ENCODE results near the gene STRIT1.
"Not testable (repeated sequence)": the region's sequence is repeated elsewhere in the genome, so short reads cannot be mapped to it uniquely, and the experiment has no call there.

The STRIT1 gene

GRCh38 chr3:155302481-155302880 lies 9.0 kb upstream of the STRIT1 start:
- Histone ChIP-seq H3K9ac (no peak overlapping the region), H3K4me3 (no peak overlapping the region), H3K36me3 (no peaks in the 10 kb centered on the region), H3K4me2 (no peak overlapping the region), H3K27ac (no peak overlapping the region), H3K4me1 (no peaks in the 10 kb centered on the region), H3K27me3 (no peaks in the 10 kb centered on the region), H3K9me3 (peaks cover 6% of the 10 kb centered on the region), H4K20me1 (no peaks in the 10 kb centered on the region)
- no peak for TF ChIP-seq Cebpa-rat (IDR thresholded peaks at IDR 0.05)

GRCh38 chr3:155297100-155297499 lies 3.6 kb upstream of the STRIT1 start:
- H3K27me3 ChIP-seq, result no peaks in the 10 kb centered on the region
- H3K9ac ChIP-seq, result no peak overlapping the region
- no peak overlapping the region for H3K4me2 ChIP-seq
- H3K27ac ChIP-seq, result no peak overlapping the region
- no peak overlapping the region for H3K4me3 ChIP-seq
- no peaks in the 10 kb centered on the region for H3K4me1 ChIP-seq
- H3K9me3 ChIP-seq, result peaks cover 21% of the 10 kb centered on the region
- no peaks in the 10 kb centered on the region for H3K36me3 ChIP-seq
- TF ChIP-seq Cebpa-rat (IDR thresholded peaks at IDR 0.05), result no peak
- no peaks in the 10 kb centered on the region for H4K20me1 ChIP-seq

- Histone ChIP-seq H3K9me3 (peaks cover 21% of the 10 kb centered on the region), H3K27me3 (no peaks in the 10 kb centered on the region), H3K4me2 (no peak overlapping the region), H3K4me1 (no peaks in the 10 kb centered on the region), H3K4me3 (no peak overlapping the region), H3K9ac (no peak overlapping the region), H4K20me1 (no peaks in the 10 kb centered on the region), H3K36me3 (no peaks in the 10 kb centered on the region), H3K27ac (no peak overlapping the region)
- TF ChIP-seq Cebpa-rat (IDR thresholded peaks at IDR 0.05), result no peak
Observed at GRCh38 chr3:155296413-155296812, 2.9 kb upstream of the STRIT1 start.

- Histone ChIP-seq H3K9ac (no peak overlapping the region), H3K4me1 (no peaks in the 10 kb centered on the region), H3K36me3 (no peaks in the 10 kb centered on the region), H3K4me2 (no peak overlapping the region), H3K9me3 (peaks cover 17% of the 10 kb centered on the region), H3K4me3 (no peak overlapping the region), H3K27me3 (no peaks in the 10 kb centered on the region), H3K27ac (no peak overlapping the region), H4K20me1 (no peaks in the 10 kb centered on the region)
- TF ChIP-seq Cebpa-rat (IDR thresholded peaks at IDR 0.05), result no peak
Observed at GRCh38 chr3:155292693-155293092, 790 bp downstream of the STRIT1 start.

- H3K4me3 ChIP-seq, result no peak overlapping the region
- no peak overlapping the region for H3K27ac ChIP-seq
- H3K9me3 ChIP-seq, result peaks cover 11% of the 10 kb centered on the region
- TF ChIP-seq Cebpa-rat (IDR thresholded peaks at IDR 0.05), result no peak
- H3K9ac ChIP-seq, result no peak overlapping the region
- no peaks in the 10 kb centered on the region for H3K36me3 ChIP-seq
- no peaks in the 10 kb centered on the region for H4K20me1 ChIP-seq
- no peaks in the 10 kb centered on the region for H3K27me3 ChIP-seq
- H3K4me1 ChIP-seq, result no peaks in the 10 kb centered on the region
- no peak overlapping the region for H3K4me2 ChIP-seq
Observed at GRCh38 chr3:155292133-155292532, 1.4 kb downstream of the STRIT1 start.

- H3K9me3 ChIP-seq, result 0 out of 2 replicates have a peak, but pooled peaks cover 3% of the 10 kb centered on the region
- no peak overlapping the region for H3K27ac ChIP-seq
- TF ChIP-seq Cebpa-rat (IDR thresholded peaks at IDR 0.05), result no peak
- peaks cover 21% of the 10 kb centered on the region for H3K4me1 ChIP-seq
- no peaks in the 10 kb centered on the region for H4K20me1 ChIP-seq
- no peak overlapping the region for H3K4me3 ChIP-seq
- no peaks in the 10 kb centered on the region for H3K36me3 ChIP-seq
- no peak overlapping the region for H3K9ac ChIP-seq
- no peaks in the 10 kb centered on the region for H3K27me3 ChIP-seq
- H3K4me2 ChIP-seq, result no peak overlapping the region
Observed at GRCh38 chr3:155286736-155287135, 6.7 kb downstream of the STRIT1 start.

GRCh38 chr3:155285936-155286335 lies 7.5 kb downstream of the STRIT1 start:
- Histone ChIP-seq H3K4me3 (no peak overlapping the region), H3K4me1 (peaks cover 22% of the 10 kb centered on the region), H3K4me2 (no peak overlapping the region), H4K20me1 (no peaks in the 10 kb centered on the region), H3K36me3 (no peaks in the 10 kb centered on the region), H3K27me3 (no peaks in the 10 kb centered on the region), H3K27ac (no peak overlapping the region), H3K9ac (no peak overlapping the region), H3K9me3 (0 out of 2 replicates have a peak, but pooled peaks cover 3% of the 10 kb centered on the region)
- TF ChIP-seq Cebpa-rat (IDR thresholded peaks at IDR 0.05), result no peak

GRCh38 chr3:155283092-155284056 lies 10.1 kb downstream of the STRIT1 start:
- Histone ChIP-seq H3K4me3 (no peak overlapping the region), H3K4me2 (peak overlapping the region; percentile 49), H3K27me3 (no peaks in the 10 kb centered on the region), H3K27ac (peak overlapping the region; percentile 44), H3K36me3 (no peaks in the 10 kb centered on the region), H3K4me1 (peaks cover 22% of the 10 kb centered on the region), H4K20me1 (no peaks in the 10 kb centered on the region), H3K9me3 (peaks cover 16% of the 10 kb centered on the region; the same call in 1 of the 2 replicates), H3K9ac (no peak overlapping the region)
- no peak for TF ChIP-seq Cebpa-rat (IDR thresholded peaks at IDR 0.05)

- Histone ChIP-seq H3K27ac (peak overlapping the region; percentile 44), H3K4me1 (peaks cover 22% of the 10 kb centered on the region), H3K9ac (no peak overlapping the region), H3K4me2 (peak overlapping the region; percentile 49), H3K4me3 (no peak overlapping the region), H3K27me3 (no peaks in the 10 kb centered on the region), H3K36me3 (no peaks in the 10 kb centered on the region), H3K9me3 (peaks cover 21% of the 10 kb centered on the region; the same call in 1 of the 2 replicates), H4K20me1 (no peaks in the 10 kb centered on the region)
- no peak for TF ChIP-seq Cebpa-rat (IDR thresholded peaks at IDR 0.05)
Observed at GRCh38 chr3:155282385-155283091, 10.9 kb downstream of the STRIT1 start.

- Histone ChIP-seq H3K4me3 (no peak overlapping the region), H3K36me3 (no peaks in the 10 kb centered on the region), H3K4me1 (peaks cover 22% of the 10 kb centered on the region), H4K20me1 (no peaks in the 10 kb centered on the region), H3K9me3 (peaks cover 21% of the 10 kb centered on the region; the same call in 1 of the 2 replicates), H3K4me2 (peak overlapping the region; percentile 49; the same call in 1 of the 2 replicates), H3K9ac (no peak overlapping the region), H3K27me3 (no peaks in the 10 kb centered on the region), H3K27ac (no peak overlapping the region)
- no peak for TF ChIP-seq Cebpa-rat (IDR thresholded peaks at IDR 0.05)
Observed at GRCh38 chr3:155281912-155282311, 11.6 kb downstream of the STRIT1 start.

GRCh38 chr3:155276089-155276488 lies 17.4 kb downstream of the STRIT1 start:
- H3K36me3 ChIP-seq, H3K9ac ChIP-seq, H3K4me2 ChIP-seq, H3K4me1 ChIP-seq, H4K20me1 ChIP-seq, H3K4me3 ChIP-seq, H3K27ac ChIP-seq, H3K27me3 ChIP-seq: not testable (repeated sequence)
- H3K9me3 ChIP-seq, result peaks cover 27% of the 10 kb centered on the region

- not testable (repeated sequence) for H3K4me3 ChIP-seq, H4K20me1 ChIP-seq, H3K9ac ChIP-seq, H3K4me1 ChIP-seq, H3K4me2 ChIP-seq, H3K36me3 ChIP-seq, H3K27me3 ChIP-seq, H3K27ac ChIP-seq
- H3K9me3 ChIP-seq, result peaks cover 35% of the 10 kb centered on the region
Observed at GRCh38 chr3:155275159-155275754, 18.2 kb downstream of the STRIT1 start.

GRCh38 chr3:155274435-155274834 lies 19.0 kb downstream of the STRIT1 start:
- not testable (repeated sequence) for H3K9ac ChIP-seq, H3K4me3 ChIP-seq, H3K4me1 ChIP-seq, H3K4me2 ChIP-seq, H4K20me1 ChIP-seq, H3K27ac ChIP-seq, H3K36me3 ChIP-seq, H3K27me3 ChIP-seq
- peaks cover 30% of the 10 kb centered on the region for H3K9me3 ChIP-seq
